Effector memory CD4-positive, alpha-beta T cell (primary cell): ENCODE results near the gene AAK1.
"Not testable (repeated sequence)": the region's sequence is repeated elsewhere in the genome, so short reads cannot be mapped to it uniquely, and the experiment has no call there.

Experiments
- DNase-seq, 3 donors: peaks; one replicate each; pipeline ENCODE4 v3.0.0-alpha.2; 2020
- H3K27ac ChIP-seq: 2 replicates; pipeline ENCODE4 v1.7.0; 2013; ENCODE audit warnings: mild to moderate bottlenecking, low read length, moderate library complexity; ENCODE audit not compliant: insufficient read depth, poor library complexity, severe bottlenecking
- H3K27me3 ChIP-seq: replicated peaks from 2 replicates; pipeline ENCODE4 v1.7.0; 2013; ENCODE audit warnings: mild to moderate bottlenecking, low read length; ENCODE audit not compliant: insufficient read depth, control insufficient read depth, poor library complexity, severe bottlenecking
- H3K36me3 ChIP-seq: 2 replicates; pipeline ENCODE4 v1.7.0; 2013; ENCODE audit warnings: mild to moderate bottlenecking, low read length, moderate library complexity; ENCODE audit not compliant: control insufficient read depth, insufficient read depth
- H3K4me1 ChIP-seq: 2 replicates; pipeline ENCODE4 v1.7.0; 2013; ENCODE audit warnings: low read length, mild to moderate bottlenecking; ENCODE audit not compliant: control insufficient read depth, insufficient read depth, poor library complexity, severe bottlenecking
- H3K4me3 ChIP-seq: 2 replicates; pipeline ENCODE4 v1.7.0; 2013; ENCODE audit warnings: low read length, low read depth, mild to moderate bottlenecking; ENCODE audit not compliant: insufficient read depth, poor library complexity, severe bottlenecking
- H3K9me3 ChIP-seq: 2 replicates; pipeline ENCODE4 v1.7.0; 2013; ENCODE audit warnings: mild to moderate bottlenecking, low read length, moderate library complexity; ENCODE audit not compliant: control insufficient read depth

The AAK1 gene

GRCh38 chr2:69606771-69607170, 36.8 kb downstream of the AAK1 start:
- not testable (repeated sequence) for H3K36me3 ChIP-seq, H3K4me3 ChIP-seq, H3K27me3 ChIP-seq, H3K27ac ChIP-seq, H3K9me3 ChIP-seq, DNase-seq
- peaks cover 30% of the 10 kb centered on the region for H3K4me1 ChIP-seq

GRCh38 chr2:69605284-69605683, 38.3 kb downstream of the AAK1 start:
- no peak overlapping the region for H3K27ac ChIP-seq
- H3K4me3 ChIP-seq = no peak overlapping the region
- H3K27me3 ChIP-seq = no peaks in the 10 kb centered on the region
- H3K36me3 ChIP-seq = peaks cover 5% of the 10 kb centered on the region
- H3K9me3 ChIP-seq = no peaks in the 10 kb centered on the region
- peaks cover 35% of the 10 kb centered on the region for H3K4me1 ChIP-seq
- no peak for DNase-seq

- H3K9me3 ChIP-seq = no peaks in the 10 kb centered on the region
- no peak overlapping the region for H3K4me3 ChIP-seq
- H3K4me1 ChIP-seq = peaks cover 37% of the 10 kb centered on the region
- H3K27ac ChIP-seq = no peak overlapping the region
- peaks cover 5% of the 10 kb centered on the region for H3K36me3 ChIP-seq
- H3K27me3 ChIP-seq = no peaks in the 10 kb centered on the region
- DNase-seq = no peak
Measured at GRCh38 chr2:69604836-69605235, 38.7 kb downstream of the AAK1 start.

- Histone ChIP-seq H3K36me3 (peaks cover 5% of the 10 kb centered on the region), H3K4me1 (peaks cover 37% of the 10 kb centered on the region), H3K27me3 (no peaks in the 10 kb centered on the region), H3K9me3 (no peaks in the 10 kb centered on the region), H3K27ac (no peak overlapping the region), H3K4me3 (no peak overlapping the region)
- no peak for DNase-seq
Measured at GRCh38 chr2:69604026-69604678, 39.4 kb downstream of the AAK1 start.

- Histone ChIP-seq H3K9me3 (no peaks in the 10 kb centered on the region), H3K36me3 (peaks cover 5% of the 10 kb centered on the region), H3K27me3 (no peaks in the 10 kb centered on the region), H3K4me3 (no peak overlapping the region), H3K27ac (no peak overlapping the region), H3K4me1 (peaks cover 37% of the 10 kb centered on the region)
- DNase-seq = no peak
Measured at GRCh38 chr2:69603146-69603743, 40.3 kb downstream of the AAK1 start.

GRCh38 chr2:69601179-69601612, 42.3 kb downstream of the AAK1 start:
- H3K4me3 ChIP-seq = no peak overlapping the region
- no peaks in the 10 kb centered on the region for H3K9me3 ChIP-seq
- peaks cover 44% of the 10 kb centered on the region for H3K4me1 ChIP-seq
- peaks cover under 1% of the 10 kb centered on the region for H3K36me3 ChIP-seq
- no peaks in the 10 kb centered on the region for H3K27me3 ChIP-seq
- no peak for DNase-seq
- H3K27ac ChIP-seq = no peak overlapping the region

GRCh38 chr2:69600425-69600824, 43.1 kb downstream of the AAK1 start:
- Histone ChIP-seq H3K4me1 (peaks cover 44% of the 10 kb centered on the region), H3K36me3 (no peaks in the 10 kb centered on the region), H3K27ac (no peak overlapping the region), H3K27me3 (no peaks in the 10 kb centered on the region), H3K4me3 (no peak overlapping the region), H3K9me3 (no peaks in the 10 kb centered on the region)
- no peak for DNase-seq

- Histone ChIP-seq H3K27ac (no peak overlapping the region), H3K27me3 (no peaks in the 10 kb centered on the region), H3K4me1 (peaks cover 32% of the 10 kb centered on the region), H3K4me3 (no peak overlapping the region), H3K36me3 (no peaks in the 10 kb centered on the region), H3K9me3 (no peaks in the 10 kb centered on the region)
- no peak for DNase-seq
Measured at GRCh38 chr2:69597843-69598610, 45.5 kb downstream of the AAK1 start.

GRCh38 chr2:69597105-69597504, 46.4 kb downstream of the AAK1 start:
- Histone ChIP-seq H3K4me1 (peaks cover 26% of the 10 kb centered on the region), H3K4me3 (no peak overlapping the region), H3K36me3 (no peaks in the 10 kb centered on the region), H3K27me3 (no peaks in the 10 kb centered on the region), H3K9me3 (no peaks in the 10 kb centered on the region), H3K27ac (no peak overlapping the region)
- no peak for DNase-seq

GRCh38 chr2:69594341-69594740, 49.2 kb downstream of the AAK1 start:
- no peaks in the 10 kb centered on the region for H3K27me3 ChIP-seq
- no peaks in the 10 kb centered on the region for H3K36me3 ChIP-seq

More at GRCh38 chr2:69594341-69594740, 49.2 kb downstream of the AAK1 start:
- H3K4me3 ChIP-seq = no peak overlapping the region
- no peak overlapping the region for H3K27ac ChIP-seq
- H3K9me3 ChIP-seq = no peaks in the 10 kb centered on the region
- no peak for DNase-seq
- H3K4me1 ChIP-seq = peaks cover 26% of the 10 kb centered on the region
